K562 (cell line): ENCODE measurements around the gene C1QTNF9B. TPM values are rescaled to one million over a fixed set of nuclear protein-coding genes. Genes with fewer than 3 reads are reported as not detected.

ENCODE experiments used
- ATAC-seq: fragments of 200-7000 bp; cut with Tn5 transposase; 3 replicates; pipeline ENCODE4 v1.9.1; 2020; ENCODE audit warnings: moderate library complexity
- BruUV-seq: library from RNA; stranded (reverse); fragments of 400-500 nt; replicated peaks from 2 replicates; lab custom pipeline; 2021; lab: Mats Ljungman, UMichigan
- CTCF ChIA-PET: fragments of 300-600 bp; formaldehyde crosslinking; extraction: SDS; loops from one replicate; lab custom pipeline; 2021; ENCODE audit warnings: low intra/inter-chr PET ratio; lab: Yijun Ruan, JAX
- POLR2A ChIA-PET: fragments of 300-600, 350-650 bp; sonication (Branson Sonifier 250); formaldehyde crosslinking; extraction: SDS; loops from one replicate; lab custom pipeline; 2021; ENCODE audit warnings: antibody characterized with exemption, inconsistent platforms; lab: Yijun Ruan, JAX
- DNase-seq, 4 experiments: peaks; one replicate each; pipeline versions ENCODE4 v3.0.0 to v3.0.0-alpha.2; 2011 to 2018; ENCODE audit warnings: low spot score in 3 of 4, mixed read lengths in 3 of 4; ENCODE audit errors: extremely low read depth in 1 of 4
- FAIRE-seq: peaks from 2 replicates; lab custom pipeline; 2011; peaks lifted over from hg19 to GRCh38; lab: Jason Lieb, UNC
- H2AFZ ChIP-seq: 2 replicates; pipeline ENCODE4 v1.6.0; 2011; ENCODE audit warnings: low read depth, low read length, control low read depth, inconsistent platforms
- H3K27ac ChIP-seq: fragments of 200-600 bp; 3 replicates; pipeline ENCODE4 v1.8.0; 2011; ENCODE audit warnings: low read depth, mild to moderate bottlenecking, control low read depth, inconsistent platforms, low read length, moderate library complexity, mixed read lengths; ENCODE audit errors: extremely low read depth
- H3K27me3 ChIP-seq, 2 experiments: fragments of 300-600 bp in 1 of 2; 2 replicates in 1 of 2; 3 replicates in 1 of 2; pipeline versions ENCODE4 v1.6.0 to v1.8.0; 2011; ENCODE audit warnings: inconsistent platforms in 2 of 2, low read length in 2 of 2, mild to moderate bottlenecking in 1 of 2, mixed read lengths in 1 of 2, moderate library complexity in 1 of 2; ENCODE audit not compliant: control insufficient read depth in 2 of 2, insufficient read depth in 2 of 2
- H3K36me3 ChIP-seq: fragments of 300-600 bp; 3 replicates; pipeline ENCODE4 v1.8.0; 2011; ENCODE audit warnings: mild to moderate bottlenecking, low read length, inconsistent platforms; ENCODE audit not compliant: control insufficient read depth, insufficient read depth
- H3K4me1 ChIP-seq, 2 experiments: fragments of 200-600 bp in 1 of 2; replicated peaks in 1 of 2; 2 replicates in 1 of 2; 3 replicates in 1 of 2; pipeline versions ENCODE4 v1.5.1 to v1.8.0; 2011; ENCODE audit warnings: inconsistent platforms in 2 of 2, low read length in 2 of 2, mild to moderate bottlenecking in 1 of 2, mixed read lengths in 1 of 2, moderate library complexity in 1 of 2; ENCODE audit not compliant: control insufficient read depth in 2 of 2, insufficient read depth in 2 of 2
- H3K4me2 ChIP-seq: 2 replicates; pipeline ENCODE4 v1.6.1; 2011; ENCODE audit warnings: low read length, control low read depth, inconsistent platforms, mixed read lengths; ENCODE audit not compliant: insufficient read depth
- H3K4me3 ChIP-seq: fragments of 200-600 bp; sonication (generic), shearing (Covaris generic); 2 replicates; pipeline ENCODE4 v1.5.1; 2016; ENCODE audit warnings: control low read depth, inconsistent platforms
- H3K79me2 ChIP-seq: fragments of 200-600 bp; 3 replicates; pipeline ENCODE4 v1.8.0; 2011; ENCODE audit warnings: low read length, inconsistent platforms; ENCODE audit not compliant: control insufficient read depth, insufficient read depth
- H3K9ac ChIP-seq, 2 experiments: 2 replicates each; pipeline versions ENCODE4 v1.6.0 to v1.6.1; 2011; ENCODE audit warnings: low read depth in 2 of 2, low read length in 2 of 2, control low read depth in 1 of 2, inconsistent platforms in 1 of 2, mild to moderate bottlenecking in 1 of 2, mixed read lengths in 1 of 2; ENCODE audit not compliant: insufficient read depth in 1 of 2
- H3K9me1 ChIP-seq: one replicate; pipeline ENCODE4 v1.6.0; 2011; ENCODE audit warnings: inconsistent platforms, mild to moderate bottlenecking, low read length, moderate library complexity; ENCODE audit not compliant: control insufficient read depth, insufficient read depth
- H3K9me3 ChIP-seq: replicated peaks from 2 replicates; pipeline ENCODE4 v1.5.1; 2011; ENCODE audit warnings: low read depth, low read length, inconsistent platforms; ENCODE audit not compliant: control insufficient read depth, insufficient read depth
- H4K20me1 ChIP-seq: replicated peaks from 2 replicates; pipeline ENCODE4 v1.6.1; 2011; ENCODE audit warnings: low read length, inconsistent platforms, mixed read lengths; ENCODE audit not compliant: control insufficient read depth, insufficient read depth
- DIDO1 ChIP-seq: fragments of 450-650 bp; IDR thresholded peaks from 2 replicates; pipeline ENCODE4 v1.6.1; 2016; ENCODE audit warnings: low read depth, missing biosample characterization, missing genetic modification characterization
- MCM5 ChIP-seq: fragments of 450-650 bp; IDR thresholded peaks from 2 replicates; pipeline ENCODE4 v1.6.1; 2016; ENCODE audit warnings: low read depth
- NR3C1 ChIP-seq: sonication (generic); formaldehyde crosslinking; IDR thresholded peaks from 2 replicates; pipeline ENCODE4 v1.8.1; 2022; ENCODE audit warnings: missing genetic modification reagents
- RBBP5 ChIP-seq: fragments of 200-600 bp; sonication (generic); IDR thresholded peaks from 2 replicates; pipeline ENCODE4 v1.6.1; 2012; ENCODE audit warnings: borderline replicate concordance, mild to moderate bottlenecking, low read length, control low read depth, inconsistent platforms; ENCODE audit not compliant: insufficient read depth, poor library complexity, severe bottlenecking
- SMAD4 ChIP-seq: fragments of 250-450 bp; sonication (Bioruptor Pico); conservative IDR thresholded peaks from 2 replicates; pipeline ENCODE4 v1.8.0; 2021; ENCODE audit warnings: inconsistent platforms, mild to moderate bottlenecking, moderate library complexity
- ZNF3 ChIP-seq: fragments of 250-450 bp; sonication (Bioruptor Pico); IDR thresholded peaks from 2 replicates; pipeline ENCODE4 v1.5.0; 2021; ENCODE audit warnings: mild to moderate bottlenecking, moderate library complexity
- ZNF316 ChIP-seq: fragments of 450-650 bp; IDR thresholded peaks from 2 replicates; pipeline ENCODE4 v1.6.1; 2016
- WGBS: fragments of 100-300 bp; shearing (Covaris generic); methylation state at CpG from one replicate; pipeline ENCODE4 v1.1.6; 2016; ENCODE audit warnings: low coverage, mixed read lengths; ENCODE audit not compliant: insufficient coverage; ENCODE audit errors: missing lambda C conversion rate; 5-methylcytosine and 5-hydroxymethylcytosine counted together
- in situ Hi-C: fragments of 300-500 bp; cut with MboI; formaldehyde crosslinking; loops from 4 replicates; pipeline ENCODE4 v1.15.0; 2018; ENCODE audit warnings: inconsistent platforms, mixed read lengths
- intact Hi-C: fragments of 100-400 bp; cut with micrococcal nuclease; formaldehyde crosslinking; loops from 2 replicates; pipeline ENCODE4 v1.14.2; 2022
- polyA plus RNA-seq, 8 experiments: library from polyadenylated mRNA; depleted of rRNA in 4 of 8; stranded (reverse) in 5 of 8; unstranded in 3 of 8; fragments of >200 nt; fragmentation: Nextera tagmentation in 2 of 8; fragmentation: Illumina TruSeq in 1 of 8; extraction: Ambion mirVana in 2 of 8; extraction: Trizol in 1 of 8; gene quantifications; 2 replicates each; pipeline versions ENCODE4 v1.2.1 to v1.2.3, GENCODE V29; 2011 to 2014; ENCODE audit warnings: inconsistent platforms in 1 of 8, missing spikeins in 1 of 8
- total RNA-seq, 7 experiments: library from RNA; depleted of rRNA in 6 of 7; stranded (reverse); fragments of >200 nt in 6 of 7; fragmentation: Illumina TruSeq in 2 of 7; extraction: Trizol in 2 of 7; gene quantifications; 2 replicates each; pipeline versions ENCODE4 v1.2.1 to v1.2.3, GENCODE V29; 2011 to 2021; ENCODE audit warnings: low replicate concordance in 1 of 7
- TF ChIP-seq, protein P1 (sequence below): IDR thresholded peaks from 2 replicates; pipeline ENCODE4 v1.6.1; 2011; ENCODE audit not compliant: insufficient read length; ENCODE audit errors: extremely low read depth
- TF ChIP-seq, protein P2 (sequence below): fragments of 250-450 bp; sonication (Bioruptor Pico); IDR thresholded peaks from 2 replicates; pipeline ENCODE4 v1.5.1; 2021; ENCODE audit warnings: mild to moderate bottlenecking

C1QTNF9B gene
- total and polyA plus RNA-seq, 9 of the 15 experiments (the other 6 are each of a cell fraction or from before 2014, with no cell fraction given): 0.14 to 0.94 (median 0.35) TPM; not detected in 3

GRCh38 chr13:23870356-23871140 is 26.8 kb downstream of the C1QTNF9B start:
- FAIRE-seq (no peak), DNase-seq (no peak), ATAC-seq (no peak)
- ChIA-PET CTCF (interaction anchor here (1.2 kb wide), 1 partner anchor 404 kb away, joined by 3 read pairs; no protein-coding TSS in a partner anchor), POLR2A (interaction anchor here (0.6 kb wide), 1 partner anchor 130 kb away, joined by 3 read pairs; no protein-coding TSS in a partner anchor)
- Histone ChIP-seq H4K20me1 (no peaks in the 10 kb centered on the region), H3K27ac (no peak overlapping the region), H3K9ac (no peak overlapping the region), H3K4me1 (peaks cover 11 to 17% of the 10 kb centered on the region in 2 experiments; a peak in 3 of 5 replicates), H3K4me3 (no peak overlapping the region), H3K79me2 (no peaks in the 10 kb centered on the region), H3K36me3 (no peaks in the 10 kb centered on the region), H3K4me2 (no peak overlapping the region), H3K27me3 (no peaks in the 10 kb centered on the region), H3K9me1 (no peaks in the 10 kb centered on the region), H2AFZ (no peak overlapping the region), H3K9me3 (no peaks in the 10 kb centered on the region)
- no peak for TF ChIP-seq DIDO1
- TF ChIP-seq, protein P1, sequence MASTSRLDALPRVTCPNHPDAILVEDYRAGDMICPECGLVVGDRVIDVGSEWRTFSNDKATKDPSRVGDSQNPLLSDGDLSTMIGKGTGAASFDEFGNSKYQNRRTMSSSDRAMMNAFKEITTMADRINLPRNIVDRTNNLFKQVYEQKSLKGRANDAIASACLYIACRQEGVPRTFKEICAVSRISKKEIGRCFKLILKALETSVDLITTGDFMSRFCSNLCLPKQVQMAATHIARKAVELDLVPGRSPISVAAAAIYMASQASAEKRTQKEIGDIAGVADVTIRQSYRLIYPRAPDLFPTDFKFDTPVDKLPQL: no peak
- no peak for TF ChIP-seq NR3C1
- no peak for TF ChIP-seq ZNF316
- TF ChIP-seq SMAD4: no peak
- TF ChIP-seq, protein P2, sequence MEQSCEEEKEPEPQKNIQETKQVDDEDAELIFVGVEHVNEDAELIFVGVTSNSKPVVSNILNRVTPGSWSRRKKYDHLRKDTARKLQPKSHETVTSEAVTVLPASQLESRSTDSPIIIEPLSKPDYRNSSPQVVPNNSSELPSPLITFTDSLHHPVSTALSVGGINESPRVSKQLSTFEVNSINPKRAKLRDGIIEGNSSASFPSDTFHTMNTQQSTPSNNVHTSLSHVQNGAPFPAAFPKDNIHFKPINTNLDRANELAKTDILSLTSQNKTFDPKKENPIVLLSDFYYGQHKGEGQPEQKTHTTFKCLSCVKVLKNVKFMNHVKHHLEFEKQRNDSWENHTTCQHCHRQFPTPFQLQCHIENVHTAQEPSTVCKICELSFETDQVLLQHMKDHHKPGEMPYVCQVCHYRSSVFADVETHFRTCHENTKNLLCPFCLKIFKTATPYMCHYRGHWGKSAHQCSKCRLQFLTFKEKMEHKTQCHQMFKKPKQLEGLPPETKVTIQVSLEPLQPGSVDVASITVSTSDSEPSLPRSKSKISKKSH: no peak
- no peak for TF ChIP-seq ZNF3
- TF ChIP-seq RBBP5: no peak
- no peak for TF ChIP-seq MCM5
- WGBS: 85% methylated on average over 10 of the region's 12 CpGs
- in situ Hi-C loops: no loop called here
- intact Hi-C loops: loop anchor here (1.0 kb wide), 1 partner anchor 155 kb away; no protein-coding TSS in a partner anchor
- BruUV-seq: no TSS peak
